HG02870 (cell line): Measurements from ENCODE around the gene RPS3.
"Not testable (repeated sequence)": the region's sequence is repeated elsewhere in the genome, so short reads cannot be mapped to it uniquely, and the experiment has no call there.

Experiments used
- ATAC-seq: cut with Tn5 transposase; IDR thresholded peaks from one replicate; pipeline ENCODE4 v1.9.1; 2021; ENCODE audit warnings: mild to moderate bottlenecking, moderate library complexity; ENCODE audit not compliant: unreplicated experiment

The RPS3 gene

GRCh38 chr11:75378776-75379175 lies 20.5 kb upstream of the RPS3 start:
- not testable (repeated sequence) for ATAC-seq

DNA sequence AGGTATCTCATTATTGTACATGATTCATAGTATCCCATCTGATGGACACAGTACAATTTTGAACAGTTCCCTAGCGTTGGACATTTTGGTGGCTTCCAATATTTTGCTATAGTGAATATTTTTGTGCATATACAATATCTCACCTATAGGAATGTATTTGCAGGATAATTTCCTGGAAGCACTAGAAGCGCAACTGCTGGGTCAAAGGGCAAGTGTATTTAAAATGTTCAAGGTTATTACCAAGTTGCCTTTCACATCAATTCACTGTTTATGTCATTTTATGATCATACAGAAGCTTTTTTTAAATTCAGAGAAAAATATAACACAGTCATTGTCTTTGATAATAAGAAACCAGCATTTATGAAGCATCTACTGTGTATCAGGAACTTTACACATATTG lies 19.1 kb upstream of the RPS3 start:
- ATAC-seq: no peak

- ATAC-seq: no peak
Measured at GRCh38 chr11:75380716-75381420, 18.4 kb upstream of the RPS3 start.

GRCh38 chr11:75383246-75383645 lies 16.1 kb upstream of the RPS3 start:
- no peak for ATAC-seq

DNA sequence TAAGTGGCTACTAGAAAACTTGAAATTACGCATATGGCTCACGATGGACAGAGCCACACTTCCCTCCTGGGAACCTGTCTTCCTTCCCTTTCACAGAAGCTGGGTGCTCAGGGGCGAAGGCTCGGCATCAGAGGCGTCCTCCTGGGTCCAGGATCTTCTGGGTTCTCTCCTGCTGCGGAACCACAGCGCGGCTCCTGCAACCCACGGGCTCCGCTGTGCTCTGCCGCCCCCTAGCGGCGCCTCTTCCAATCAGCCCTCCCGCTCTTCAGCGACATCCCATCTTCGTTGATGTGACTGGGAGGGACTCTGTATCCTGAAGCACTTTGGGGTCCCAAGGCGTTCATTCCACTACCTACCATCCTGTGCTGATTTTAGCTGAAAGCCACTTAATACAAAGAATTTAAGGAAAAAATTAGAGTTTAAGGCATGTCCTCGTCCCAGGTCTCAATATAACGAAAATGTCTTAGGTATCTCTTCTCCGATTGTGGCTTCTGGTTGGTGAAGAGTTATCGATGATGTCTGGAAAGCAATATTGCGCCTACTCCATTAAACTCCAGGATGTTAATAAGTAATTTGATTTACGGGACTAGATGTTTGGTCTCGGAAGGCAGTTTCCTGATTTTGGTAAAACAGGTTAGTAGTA lies 14.8 kb upstream of the RPS3 start:
- no peak for ATAC-seq

DNA sequence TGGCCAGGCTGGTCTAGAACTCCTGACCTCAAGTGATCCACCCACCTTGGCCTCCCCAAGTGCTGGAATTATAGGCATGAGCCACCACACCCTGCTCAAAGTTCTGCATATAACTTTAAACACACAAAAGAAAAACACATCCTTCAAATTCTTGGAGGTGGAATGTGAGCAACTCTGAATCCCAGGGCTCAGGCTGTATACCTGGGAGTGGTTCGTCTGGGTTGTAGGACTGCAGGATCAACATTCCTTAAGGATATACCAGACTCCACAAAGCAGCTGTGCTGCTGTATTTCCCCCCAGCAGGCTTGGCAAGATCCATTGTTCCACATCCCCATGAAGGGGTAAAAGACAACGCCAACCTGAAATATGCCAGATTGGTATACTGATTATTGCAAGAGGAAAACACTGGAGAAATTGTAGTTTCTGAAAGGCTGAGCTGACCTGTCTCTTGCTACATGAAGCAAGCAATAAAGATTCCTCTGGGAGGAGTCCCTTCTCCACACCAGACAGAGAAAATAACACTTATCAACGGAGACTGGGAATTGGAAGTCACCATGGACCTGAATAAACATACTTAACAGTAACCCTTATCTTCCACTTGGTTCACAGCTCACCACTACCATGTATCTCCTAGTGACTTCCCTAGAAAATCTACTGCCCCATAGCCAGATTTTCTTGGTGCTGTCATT lies 12.2 kb upstream of the RPS3 start:
- ATAC-seq: no peak

- ATAC-seq: no peak
Measured at GRCh38 chr11:75387736-75388294, 11.5 kb upstream of the RPS3 start.

DNA sequence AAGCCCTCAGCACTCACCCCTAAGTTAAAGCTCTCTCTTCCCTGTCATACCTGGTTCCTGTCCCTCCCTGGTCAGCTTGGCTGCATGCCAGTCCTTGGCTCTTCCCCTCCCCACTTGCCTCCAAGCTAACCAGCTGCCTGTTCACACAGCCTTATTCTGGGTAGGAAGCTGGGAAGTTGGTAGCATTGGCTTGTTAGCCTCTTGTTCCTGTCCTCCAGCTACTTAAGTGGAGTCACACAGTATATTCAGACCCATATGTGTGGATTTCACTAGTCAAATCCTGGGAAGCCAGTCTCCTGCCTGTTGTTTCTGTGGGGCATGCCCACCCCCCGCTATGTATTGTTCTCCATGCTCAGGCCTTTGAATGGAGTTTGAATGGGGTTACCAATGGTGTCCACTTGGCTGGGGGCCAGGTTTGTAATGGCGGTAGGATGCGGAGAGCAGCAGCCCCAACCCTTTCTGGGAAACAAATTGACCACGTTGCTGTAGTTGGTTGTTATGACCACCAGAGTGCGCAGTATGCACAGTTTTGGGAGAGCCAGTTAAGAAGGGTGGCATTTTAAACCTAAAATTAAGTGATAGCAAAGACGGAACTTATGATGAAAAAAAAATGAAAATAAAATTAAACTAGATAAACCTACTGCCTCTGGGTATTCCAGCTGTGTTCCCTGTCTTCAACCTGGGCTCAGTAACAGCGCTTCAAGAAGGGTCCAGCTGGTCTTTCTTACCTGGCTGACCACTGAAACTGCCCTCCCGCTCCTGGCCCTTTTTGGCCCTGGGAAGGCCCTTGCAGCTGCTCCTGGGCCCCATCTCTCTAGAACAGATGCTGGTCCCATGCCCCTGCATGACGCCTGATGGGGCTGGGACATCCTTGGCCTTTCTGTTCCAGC lies 10.7 kb upstream of the RPS3 start:
- no peak for ATAC-seq

DNA sequence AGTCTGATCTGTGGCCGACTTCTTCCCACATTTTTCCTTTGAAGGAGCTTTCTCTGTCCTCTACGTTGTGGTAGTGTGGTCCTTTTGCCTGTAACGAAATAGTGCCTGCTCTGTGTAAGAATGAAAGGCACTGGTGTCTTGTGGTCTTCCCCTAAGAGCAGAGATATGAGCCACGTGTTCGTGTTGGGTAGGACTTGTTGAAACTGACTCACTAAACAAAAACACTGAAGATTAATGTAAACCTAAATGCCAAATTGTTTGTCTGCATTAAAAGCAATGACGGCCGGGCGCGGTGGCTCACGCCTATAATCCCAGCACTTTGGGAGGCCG lies 10.1 kb upstream of the RPS3 start:
- no peak for ATAC-seq

DNA sequence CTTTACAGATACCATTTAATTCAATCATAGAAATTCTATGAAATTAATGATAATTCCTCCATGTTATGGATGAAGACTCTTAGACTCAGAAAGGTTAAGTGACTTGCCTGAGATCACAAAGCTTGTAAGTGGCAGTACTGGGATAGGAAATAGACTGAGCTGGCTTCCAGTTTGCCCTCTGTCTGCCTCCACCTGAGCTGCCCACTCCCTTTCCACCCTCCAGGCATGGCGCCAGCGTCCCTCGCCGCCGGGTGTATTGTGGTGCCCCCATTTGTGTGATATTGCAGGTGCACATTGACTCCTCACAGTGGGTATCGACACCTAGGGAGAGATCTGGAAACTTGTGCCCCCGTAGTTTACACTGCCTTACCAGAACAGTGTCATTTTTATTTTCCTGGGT lies 9.4 kb upstream of the RPS3 start:
- ATAC-seq: no peak

DNA sequence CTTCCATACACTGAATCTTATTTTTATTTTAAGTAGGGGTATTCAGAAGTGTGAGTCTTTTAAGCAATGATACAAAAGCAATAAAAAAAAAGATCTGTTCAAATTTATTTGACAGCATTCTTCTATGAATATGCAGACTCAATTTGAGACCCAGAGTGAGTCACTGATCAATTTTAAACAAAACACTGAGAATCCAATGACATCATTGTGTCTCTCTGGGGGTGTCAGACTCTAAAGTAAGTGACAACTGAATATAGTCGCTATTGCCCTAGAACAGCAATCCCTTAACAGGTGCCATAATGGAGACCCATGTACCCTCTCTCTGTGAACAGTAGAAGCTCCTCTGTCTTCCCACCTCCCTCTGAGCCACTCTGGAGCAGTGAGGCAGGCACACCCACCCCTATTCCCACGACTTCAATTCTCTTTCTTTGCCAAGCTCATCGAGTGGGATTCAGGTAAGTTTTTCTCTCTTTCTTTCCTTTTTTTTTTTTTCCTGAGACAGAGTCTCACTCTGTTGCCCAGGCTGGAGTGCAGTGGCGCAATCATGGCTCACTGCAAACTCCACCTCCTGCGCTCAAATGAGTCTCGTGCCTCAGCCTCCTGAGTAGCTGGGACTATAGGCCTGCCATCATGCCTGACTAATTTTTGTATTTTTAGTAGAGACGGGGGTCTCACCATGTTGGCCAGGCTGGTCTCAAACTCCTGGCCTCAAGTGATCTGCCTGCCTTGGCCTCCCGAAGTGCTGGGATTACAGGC lies 5.1 kb upstream of the RPS3 start:
- ATAC-seq: no peak

GRCh38 chr11:75398906-75399305 lies 412 bp upstream of the RPS3 start:
- no peak for ATAC-seq

GRCh38 chr11:75400146-75400865 lies 988 bp downstream of the RPS3 start:
- ATAC-seq: no peak

DNA sequence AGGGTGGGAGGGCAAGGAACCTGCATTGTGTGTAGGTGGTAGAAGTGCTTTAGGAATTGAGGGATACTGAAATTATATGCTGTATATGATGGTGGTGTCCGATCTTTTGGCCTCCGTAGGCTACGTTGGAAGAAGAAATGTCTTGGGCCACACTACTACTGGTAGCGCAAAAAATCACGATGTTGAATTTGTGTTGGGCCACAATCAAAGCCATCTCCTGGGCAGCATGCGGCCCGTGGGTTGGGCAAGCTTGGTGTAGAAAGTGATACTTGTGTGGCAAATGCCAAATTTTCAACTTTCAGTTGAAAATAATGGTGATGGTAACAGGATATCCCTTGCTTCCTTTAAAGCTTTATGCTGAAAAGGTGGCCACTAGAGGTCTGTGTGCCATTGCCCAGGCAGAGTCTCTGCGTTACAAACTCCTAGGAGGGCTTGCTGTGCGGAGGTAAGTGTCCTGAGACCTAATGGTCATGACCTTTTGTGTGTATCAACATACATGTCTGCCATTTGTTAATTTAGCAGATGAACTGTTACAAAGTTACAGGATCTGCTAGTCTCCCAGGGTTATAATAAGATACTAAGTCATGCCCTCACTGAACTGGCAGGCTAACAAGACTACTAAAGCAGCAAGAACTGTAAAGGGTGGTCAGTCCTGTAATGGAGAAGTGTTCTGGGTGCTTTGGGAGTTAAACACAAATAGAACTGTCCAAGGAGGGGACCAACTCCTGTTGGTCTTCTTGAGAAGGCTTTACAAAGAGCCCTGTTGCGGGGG lies 2.9 kb downstream of the RPS3 start:
- ATAC-seq: no peak

DNA sequence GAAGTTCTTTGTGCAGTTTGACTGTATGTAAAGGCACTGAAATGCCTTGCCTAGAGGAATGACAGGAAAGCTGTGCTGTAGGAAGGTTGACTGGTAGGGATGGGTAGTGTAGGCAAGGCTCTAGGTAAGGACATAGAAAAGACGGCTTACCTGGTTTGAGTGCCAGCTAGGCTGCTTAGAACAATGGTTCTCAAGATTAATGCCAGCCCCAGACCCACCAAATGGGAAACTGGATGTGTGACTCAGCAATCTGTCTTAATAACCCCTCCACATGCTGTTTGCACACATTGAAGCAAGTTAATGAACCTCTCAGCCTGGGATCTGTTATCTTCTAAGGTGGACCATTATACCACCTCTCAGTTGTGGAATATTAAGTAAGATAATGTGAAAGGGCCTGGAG lies 3.7 kb downstream of the RPS3 start:
- no peak for ATAC-seq

- no peak for ATAC-seq
Measured at GRCh38 chr11:75403983-75404658, 4.8 kb downstream of the RPS3 start.

DNA sequence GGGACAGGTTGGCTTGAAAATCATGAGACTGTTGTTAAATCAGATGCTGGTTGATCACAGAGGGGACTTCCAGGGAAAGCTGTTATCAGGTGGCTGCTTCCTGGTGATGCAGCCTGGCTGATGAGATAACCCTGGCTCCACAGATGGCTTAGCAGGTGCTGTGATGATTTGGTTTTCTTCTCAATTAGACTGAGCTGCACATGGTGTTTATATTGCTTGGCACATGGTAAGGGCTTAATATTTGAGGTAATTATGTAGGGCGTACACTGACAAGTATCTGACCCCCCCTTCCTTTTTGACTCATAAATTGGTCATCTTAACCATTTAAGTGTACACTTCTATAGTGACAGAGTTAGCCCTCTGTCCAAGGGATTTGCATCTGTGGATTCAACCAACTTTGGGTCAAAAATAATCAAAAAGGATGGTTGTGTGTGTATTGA lies 7.0 kb downstream of the RPS3 start:
- ATAC-seq: no peak

- ATAC-seq: no peak
Measured at GRCh38 chr11:75408957-75409219, 9.6 kb downstream of the RPS3 start.

DNA sequence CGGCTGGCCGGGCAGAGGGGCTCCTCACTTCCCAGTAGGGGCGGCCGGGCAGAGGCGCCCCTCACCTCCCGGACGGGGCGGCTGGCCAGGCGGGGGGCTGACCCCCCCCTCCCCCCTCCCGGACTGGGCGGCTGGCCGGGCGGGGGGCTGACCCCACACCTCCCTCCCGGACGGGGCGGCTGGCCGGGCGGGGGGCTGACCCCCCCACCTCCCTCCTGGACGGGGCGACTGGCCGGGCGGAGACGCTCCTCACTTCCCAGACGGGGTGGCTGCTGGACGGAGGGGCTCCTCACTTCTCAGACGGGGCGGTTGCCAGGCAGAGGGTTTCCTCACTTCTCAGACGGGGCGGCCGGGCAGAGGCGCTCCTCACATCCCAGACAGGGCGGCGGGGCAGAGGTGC lies 10.7 kb downstream of the RPS3 start:
- ATAC-seq: not testable (repeated sequence)
